HL-60 (cell line): Measurements from ENCODE around the gene PTX3.

ENCODE experiments used
- DNase-seq, 2 experiments: peaks; one replicate each; pipeline ENCODE4 v3.0.0-alpha.2; 2010 to 2020; ENCODE audit warnings: low read depth in 1 of 2, low spot score in 1 of 2
- H3K27ac ChIP-seq: fragments of 250-450 bp; sonication (Bioruptor Pico); replicated peaks from 2 replicates; pipeline ENCODE4 v1.5.1; 2020; ENCODE audit warnings: mild to moderate bottlenecking, moderate library complexity
- H3K27me3 ChIP-seq: fragments of 250-450 bp; sonication (Bioruptor Pico); 2 replicates; pipeline ENCODE4 v1.5.1; 2021; ENCODE audit warnings: mild to moderate bottlenecking, moderate library complexity; ENCODE audit not compliant: insufficient read depth, poor library complexity, severe bottlenecking
- H3K4me3 ChIP-seq: replicated peaks from 2 replicates; pipeline ENCODE4 v1.5.1; 2011; ENCODE audit warnings: mild to moderate bottlenecking, control low read depth, low read length; ENCODE audit not compliant: insufficient read depth
- GABPA ChIP-seq: IDR thresholded peaks from 2 replicates; pipeline ENCODE4 v1.6.1; 2012; ENCODE audit warnings: low read depth
- POLR2AphosphoS5 ChIP-seq: IDR thresholded peaks from 2 replicates; pipeline ENCODE4 v1.6.1; 2012; ENCODE audit warnings: low read depth
- SPI1 ChIP-seq: IDR thresholded peaks from 2 replicates; pipeline ENCODE4 v1.6.1; 2012; ENCODE audit warnings: low read depth, mild to moderate bottlenecking, borderline replicate concordance
- TF ChIP-seq, protein P1 (sequence below): IDR thresholded peaks from 2 replicates; pipeline ENCODE4 v1.6.1; 2012; ENCODE audit warnings: low read depth; ENCODE audit not compliant: insufficient replicate concordance
- TF ChIP-seq, protein P2 (sequence below): IDR thresholded peaks from one replicate; pipeline ENCODE4 v1.5.1; 2011; ENCODE audit warnings: low read length, control low read depth, inconsistent platforms; ENCODE audit not compliant: insufficient read depth

The PTX3 gene

DNA sequence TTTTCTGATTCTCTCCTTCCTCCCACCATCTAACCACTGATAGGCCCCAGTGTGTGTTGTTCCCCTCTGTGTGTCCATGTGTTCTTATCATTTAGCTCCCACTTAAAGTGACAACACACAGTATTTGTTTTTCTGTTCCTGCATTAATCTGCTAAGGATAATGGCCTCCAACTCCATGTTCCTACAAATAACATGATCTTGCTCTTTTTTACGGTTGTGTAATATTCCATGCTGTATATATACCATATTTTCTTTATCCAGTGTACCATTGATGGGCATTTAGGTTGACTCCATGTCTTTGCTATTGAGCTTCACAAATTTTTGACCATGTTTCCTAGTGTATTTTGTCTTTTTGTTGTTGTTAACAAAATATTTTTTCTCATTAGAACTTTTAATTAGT is 36.0 kb downstream of the PTX3 start:
- no peak for TF ChIP-seq SPI1
- no peak for TF ChIP-seq POLR2AphosphoS5
- no peak for TF ChIP-seq GABPA
- TF ChIP-seq, protein P1, sequence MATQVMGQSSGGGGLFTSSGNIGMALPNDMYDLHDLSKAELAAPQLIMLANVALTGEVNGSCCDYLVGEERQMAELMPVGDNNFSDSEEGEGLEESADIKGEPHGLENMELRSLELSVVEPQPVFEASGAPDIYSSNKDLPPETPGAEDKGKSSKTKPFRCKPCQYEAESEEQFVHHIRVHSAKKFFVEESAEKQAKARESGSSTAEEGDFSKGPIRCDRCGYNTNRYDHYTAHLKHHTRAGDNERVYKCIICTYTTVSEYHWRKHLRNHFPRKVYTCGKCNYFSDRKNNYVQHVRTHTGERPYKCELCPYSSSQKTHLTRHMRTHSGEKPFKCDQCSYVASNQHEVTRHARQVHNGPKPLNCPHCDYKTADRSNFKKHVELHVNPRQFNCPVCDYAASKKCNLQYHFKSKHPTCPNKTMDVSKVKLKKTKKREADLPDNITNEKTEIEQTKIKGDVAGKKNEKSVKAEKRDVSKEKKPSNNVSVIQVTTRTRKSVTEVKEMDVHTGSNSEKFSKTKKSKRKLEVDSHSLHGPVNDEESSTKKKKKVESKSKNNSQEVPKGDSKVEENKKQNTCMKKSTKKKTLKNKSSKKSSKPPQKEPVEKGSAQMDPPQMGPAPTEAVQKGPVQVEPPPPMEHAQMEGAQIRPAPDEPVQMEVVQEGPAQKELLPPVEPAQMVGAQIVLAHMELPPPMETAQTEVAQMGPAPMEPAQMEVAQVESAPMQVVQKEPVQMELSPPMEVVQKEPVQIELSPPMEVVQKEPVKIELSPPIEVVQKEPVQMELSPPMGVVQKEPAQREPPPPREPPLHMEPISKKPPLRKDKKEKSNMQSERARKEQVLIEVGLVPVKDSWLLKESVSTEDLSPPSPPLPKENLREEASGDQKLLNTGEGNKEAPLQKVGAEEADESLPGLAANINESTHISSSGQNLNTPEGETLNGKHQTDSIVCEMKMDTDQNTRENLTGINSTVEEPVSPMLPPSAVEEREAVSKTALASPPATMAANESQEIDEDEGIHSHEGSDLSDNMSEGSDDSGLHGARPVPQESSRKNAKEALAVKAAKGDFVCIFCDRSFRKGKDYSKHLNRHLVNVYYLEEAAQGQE = no peak
- TF ChIP-seq, protein P2, sequence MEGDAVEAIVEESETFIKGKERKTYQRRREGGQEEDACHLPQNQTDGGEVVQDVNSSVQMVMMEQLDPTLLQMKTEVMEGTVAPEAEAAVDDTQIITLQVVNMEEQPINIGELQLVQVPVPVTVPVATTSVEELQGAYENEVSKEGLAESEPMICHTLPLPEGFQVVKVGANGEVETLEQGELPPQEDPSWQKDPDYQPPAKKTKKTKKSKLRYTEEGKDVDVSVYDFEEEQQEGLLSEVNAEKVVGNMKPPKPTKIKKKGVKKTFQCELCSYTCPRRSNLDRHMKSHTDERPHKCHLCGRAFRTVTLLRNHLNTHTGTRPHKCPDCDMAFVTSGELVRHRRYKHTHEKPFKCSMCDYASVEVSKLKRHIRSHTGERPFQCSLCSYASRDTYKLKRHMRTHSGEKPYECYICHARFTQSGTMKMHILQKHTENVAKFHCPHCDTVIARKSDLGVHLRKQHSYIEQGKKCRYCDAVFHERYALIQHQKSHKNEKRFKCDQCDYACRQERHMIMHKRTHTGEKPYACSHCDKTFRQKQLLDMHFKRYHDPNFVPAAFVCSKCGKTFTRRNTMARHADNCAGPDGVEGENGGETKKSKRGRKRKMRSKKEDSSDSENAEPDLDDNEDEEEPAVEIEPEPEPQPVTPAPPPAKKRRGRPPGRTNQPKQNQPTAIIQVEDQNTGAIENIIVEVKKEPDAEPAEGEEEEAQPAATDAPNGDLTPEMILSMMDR = no peak
- Histone ChIP-seq H3K4me3 (no peak overlapping the region), H3K27ac (no peak overlapping the region), H3K27me3 (no peaks in the 10 kb centered on the region)
- no peak for DNase-seq

DNA sequence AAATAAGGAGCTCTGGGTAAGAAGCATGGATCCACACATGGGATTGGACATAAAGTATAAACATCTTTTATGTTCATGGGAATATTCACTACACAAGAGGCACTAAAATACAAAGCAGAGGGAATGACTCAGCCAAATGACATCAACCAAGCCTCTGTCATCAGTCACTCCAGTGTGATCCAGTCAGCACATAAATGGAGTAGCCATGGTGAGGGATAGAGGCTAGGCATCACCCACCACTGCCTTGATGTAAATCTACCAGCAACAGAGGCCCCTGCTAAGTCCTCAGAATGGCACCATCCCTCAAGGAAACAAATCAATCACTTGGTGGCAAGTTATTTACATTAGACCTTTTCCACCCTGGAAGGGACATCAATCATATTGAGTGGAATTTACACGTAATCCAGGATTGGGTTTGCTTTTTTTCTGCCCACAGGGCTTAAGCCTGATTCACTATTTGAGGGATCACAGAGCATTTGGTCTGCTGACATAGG is 39.3 kb downstream of the PTX3 start:
- Histone ChIP-seq H3K27me3 (no peaks in the 10 kb centered on the region), H3K27ac (no peak overlapping the region), H3K4me3 (no peak overlapping the region)
- DNase-seq = no peak
- no peak for TF ChIP-seq GABPA
- no peak for TF ChIP-seq POLR2AphosphoS5
- TF ChIP-seq, protein P1 = no peak
- TF ChIP-seq, protein P2 = no peak
- TF ChIP-seq SPI1 = no peak

DNA sequence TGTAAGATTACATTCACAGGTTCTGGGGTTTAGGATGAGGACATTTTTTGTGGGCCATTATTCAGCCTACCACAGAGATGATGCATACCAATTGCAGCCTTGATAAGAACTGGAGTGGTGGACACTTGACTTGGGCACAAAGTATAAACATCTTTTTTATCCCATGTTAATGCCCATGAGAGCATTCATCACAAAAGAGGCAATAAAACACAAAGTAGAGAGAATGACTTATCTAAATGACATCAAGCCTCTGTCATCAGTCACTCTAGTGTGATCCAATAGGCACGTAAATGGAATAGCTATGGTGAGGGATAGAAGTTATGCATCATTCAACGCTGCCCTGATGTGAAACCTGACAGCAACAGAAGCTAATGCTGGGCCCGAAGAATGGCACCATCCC is 40.8 kb downstream of the PTX3 start:
- no peak for DNase-seq
- TF ChIP-seq, protein P2 = no peak
- TF ChIP-seq, protein P1 = no peak
- TF ChIP-seq POLR2AphosphoS5 (no peak), SPI1 (no peak), GABPA (no peak)
- Histone ChIP-seq H3K4me3 (no peak overlapping the region), H3K27ac (no peak overlapping the region), H3K27me3 (no peaks in the 10 kb centered on the region)
